GM23248 (cell line): Measurements from ENCODE around the gene SSR3. TPM values are rescaled to one million over a fixed set of nuclear protein-coding genes. Genes with fewer than 3 reads are reported as not detected.

Experiments used
- DNase-seq: peaks from one replicate; pipeline ENCODE4 v3.0.0-alpha.2; 2015
- H2AFZ ChIP-seq: fragments of 200-600 bp; sonication (generic); 2 replicates; pipeline ENCODE4 v1.6.1; 2016; ENCODE audit warnings: antibody characterized with exemption
- H3F3A ChIP-seq: fragments of 200-600 bp; sonication (generic); 2 replicates; pipeline ENCODE4 v1.6.1; 2016; ENCODE audit warnings: mild to moderate bottlenecking, antibody characterized with exemption, mixed run types; ENCODE audit not compliant: insufficient read depth
- H3K27ac ChIP-seq: fragments of 200-600 bp; sonication (generic); 2 replicates; pipeline ENCODE4 v1.5.1; 2016; ENCODE audit warnings: mild to moderate bottlenecking
- H3K27me3 ChIP-seq: fragments of 200-600 bp; sonication (generic); replicated peaks from 2 replicates; pipeline ENCODE4 v1.6.1; 2016; ENCODE audit warnings: mild to moderate bottlenecking; ENCODE audit not compliant: insufficient read depth
- H3K36me3 ChIP-seq: fragments of 200-600 bp; sonication (generic); 2 replicates; pipeline ENCODE4 v1.6.1; 2016; ENCODE audit warnings: low read depth, mild to moderate bottlenecking
- H3K4me1 ChIP-seq: fragments of 200-600 bp; sonication (generic); 2 replicates; pipeline ENCODE4 v1.6.1; 2016; ENCODE audit warnings: mild to moderate bottlenecking; ENCODE audit not compliant: insufficient read depth
- H3K4me2 ChIP-seq: fragments of 200-600 bp; sonication (generic); one replicate; pipeline ENCODE4 v1.6.1; 2016; ENCODE audit warnings: mild to moderate bottlenecking; ENCODE audit not compliant: unreplicated experiment
- H3K4me3 ChIP-seq: fragments of 200-600 bp; sonication (generic); 2 replicates; pipeline ENCODE4 v1.5.1; 2016; ENCODE audit warnings: mild to moderate bottlenecking
- H3K79me2 ChIP-seq: fragments of 200-600 bp; sonication (generic); 2 replicates; pipeline ENCODE4 v1.6.1; 2016; ENCODE audit warnings: mild to moderate bottlenecking; ENCODE audit not compliant: insufficient read depth
- H3K9ac ChIP-seq: fragments of 200-600 bp; sonication (generic); 2 replicates; pipeline ENCODE4 v1.6.1; 2016; ENCODE audit warnings: mild to moderate bottlenecking
- H3K9me2 ChIP-seq: fragments of 200-600 bp; sonication (generic); 2 replicates; pipeline ENCODE4 v1.6.1; 2016; ENCODE audit warnings: mixed run types, mild to moderate bottlenecking, moderate library complexity; ENCODE audit not compliant: insufficient read depth
- H3K9me3 ChIP-seq: fragments of 200-600 bp; sonication (generic); one replicate; pipeline ENCODE4 v1.6.1; 2017; ENCODE audit warnings: low read depth
- H4K20me1 ChIP-seq: fragments of 200-600 bp; sonication (generic); 2 replicates; pipeline ENCODE4 v1.6.0; 2016; ENCODE audit not compliant: insufficient read depth
- EZH2 ChIP-seq: fragments of 200-600 bp; sonication (generic); IDR thresholded peaks from 2 replicates; pipeline ENCODE4 v1.6.1; 2018; ENCODE audit warnings: antibody characterized with exemption, mild to moderate bottlenecking; ENCODE audit not compliant: insufficient read depth, poor library complexity, severe bottlenecking
- EZH2phosphoT487 ChIP-seq: fragments of 200-600 bp; sonication (generic); IDR thresholded peaks from 2 replicates; pipeline ENCODE4 v1.6.1; 2018; ENCODE audit warnings: antibody characterized with exemption, moderate library complexity, mild to moderate bottlenecking, low read depth; ENCODE audit not compliant: insufficient read depth
- WGBS, 2 experiments: methylation state at CpG; one replicate each; pipeline ENCODE4 v1.1.6; 2015 to 2017; ENCODE audit warnings: low lambda C conversion rate in 2 of 2, low coverage in 1 of 2; ENCODE audit errors: missing lambda C conversion rate in 2 of 2; 5-methylcytosine and 5-hydroxymethylcytosine counted together
- in situ Hi-C: fragments of 300-500 bp; cut with MboI; formaldehyde crosslinking; loops from 2 replicates; pipeline ENCODE4 v1.15.0; 2020
- polyA plus RNA-seq: library from polyadenylated mRNA; unstranded; fragments of >200 nt; fragmentation: Nextera tagmentation; extraction: Ambion mirVana; gene quantifications from 2 replicates; pipeline ENCODE4 v1.2.1, GENCODE V29; 2016
- total RNA-seq: library from RNA; depleted of rRNA; stranded (reverse); fragments of >200 nt; shearing (Covaris generic); gene quantifications from 2 replicates; pipeline ENCODE4 v1.2.3, GENCODE V29; 2014

Gene SSR3
- total and polyA plus RNA-seq, 2 experiments from 2014 or later = 409 to 566 TPM

DNA sequence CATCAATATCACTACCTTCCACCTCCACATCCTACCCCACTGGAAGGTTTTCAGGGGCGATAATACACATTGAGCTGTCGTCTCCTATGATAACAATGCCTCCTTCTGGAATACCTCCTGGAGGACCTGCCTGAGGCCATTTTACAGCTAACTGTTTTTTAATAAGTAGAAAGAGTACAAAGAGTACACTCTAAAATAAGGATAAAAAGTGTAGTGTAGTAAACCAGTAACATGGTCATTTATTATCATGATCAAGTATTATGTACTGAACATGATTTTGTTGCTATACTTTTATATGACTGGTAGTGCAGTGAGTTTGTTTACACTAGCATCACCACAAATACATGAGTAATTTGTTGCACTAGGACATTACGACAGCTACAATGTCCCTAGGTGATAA, 46.6 kb upstream of the SSR3 start:
- Histone ChIP-seq H2AFZ (no peak overlapping the region), H3K9me3 (no peaks in the 10 kb centered on the region), H3K27ac (no peak overlapping the region), H3K4me3 (no peak overlapping the region), H3K4me2 (no peak overlapping the region), H4K20me1 (no peaks in the 10 kb centered on the region), H3K4me1 (peaks cover 15% of the 10 kb centered on the region), H3K79me2 (no peaks in the 10 kb centered on the region), H3K36me3 (no peaks in the 10 kb centered on the region), H3F3A (peaks cover 7% of the 10 kb centered on the region), H3K9me2 (no peaks in the 10 kb centered on the region), H3K9ac (no peak overlapping the region), H3K27me3 (no peaks in the 10 kb centered on the region)
- TF ChIP-seq EZH2phosphoT487 = no peak
- no peak for TF ChIP-seq EZH2
- in situ Hi-C loops = no loop called here
- WGBS, 2 experiments = 90% methylated on average over 3 of the region's 3 CpGs
- DNase-seq = no peak

DNA sequence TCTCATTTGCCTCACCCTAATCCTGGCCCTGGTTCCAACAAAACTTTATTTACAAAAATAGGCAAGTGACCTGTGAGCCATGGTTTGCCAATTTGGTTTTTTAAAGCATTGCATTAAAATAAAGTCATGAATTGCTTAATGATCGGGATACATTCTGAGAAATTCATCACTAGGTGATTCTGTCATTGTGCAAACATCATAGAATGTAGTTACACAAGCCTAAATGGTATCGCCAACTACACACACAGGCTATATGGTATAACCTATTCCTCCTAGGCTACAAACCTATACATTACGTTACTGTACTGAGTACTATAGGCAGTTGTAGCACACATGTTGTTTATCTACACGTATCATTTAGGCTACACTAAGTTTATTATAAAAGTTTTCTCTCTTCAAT, 45.9 kb upstream of the SSR3 start:
- peaks cover 5% of the 10 kb centered on the region; the same call in 1 of the 2 replicates for H3F3A ChIP-seq
- H3K4me2 ChIP-seq = no peak overlapping the region
- DNase-seq = no peak
- H3K9me3 ChIP-seq = no peaks in the 10 kb centered on the region
- no peak overlapping the region for H3K4me3 ChIP-seq
- 76% methylated on average over 4 of the region's 4 CpGs for WGBS, 2 experiments
- H3K36me3 ChIP-seq = no peaks in the 10 kb centered on the region
- H3K9ac ChIP-seq = no peak overlapping the region
- H2AFZ ChIP-seq = no peak overlapping the region
- TF ChIP-seq EZH2phosphoT487 (no peak), EZH2 (no peak)
- H3K27ac ChIP-seq = no peak overlapping the region
- H3K79me2 ChIP-seq = no peaks in the 10 kb centered on the region
- H3K4me1 ChIP-seq = peaks cover 11% of the 10 kb centered on the region
- H3K27me3 ChIP-seq = no peaks in the 10 kb centered on the region
- H3K9me2 ChIP-seq = no peaks in the 10 kb centered on the region
- H4K20me1 ChIP-seq = no peaks in the 10 kb centered on the region
- in situ Hi-C loops = no loop called here

DNA sequence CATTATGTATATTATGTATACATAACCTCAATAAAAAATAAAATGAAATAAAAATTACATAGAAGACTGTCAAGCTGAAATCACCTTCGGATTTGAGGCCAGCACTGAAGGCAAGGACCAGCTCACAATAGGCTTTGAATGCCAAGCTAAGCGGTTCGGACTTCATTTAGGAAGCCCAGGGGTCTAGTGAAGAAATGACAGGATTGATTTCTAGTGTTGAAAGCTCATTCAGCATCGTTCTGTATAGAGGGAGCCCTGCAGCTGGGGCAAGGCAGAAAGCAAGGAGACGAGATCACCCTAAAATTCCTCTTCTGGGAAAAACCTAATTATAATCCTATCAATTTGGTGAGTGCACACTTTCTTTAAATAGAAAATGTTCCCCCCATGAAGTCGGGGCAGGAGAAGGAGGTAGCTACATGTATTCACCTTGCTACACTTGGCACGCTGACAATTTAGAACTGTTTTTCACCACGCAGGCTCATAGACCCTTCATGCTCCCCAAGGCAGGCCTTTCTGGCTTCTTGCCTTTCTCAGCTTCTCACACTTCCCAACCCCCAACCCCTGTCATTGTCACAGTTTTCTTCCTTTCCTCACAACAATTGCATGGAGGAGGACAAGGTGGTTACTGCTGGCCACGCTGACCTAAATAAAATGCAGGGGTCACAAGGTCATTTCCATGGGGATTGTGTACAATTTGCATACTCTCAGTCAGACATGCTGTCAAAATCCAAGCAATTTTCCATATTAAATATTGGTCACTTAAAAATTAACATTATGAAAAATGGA, 44.4 kb upstream of the SSR3 start:
- H3K4me3 ChIP-seq = no peak overlapping the region
- H3F3A ChIP-seq = no peaks in the 10 kb centered on the region
- no peaks in the 10 kb centered on the region for H3K79me2 ChIP-seq
- H2AFZ ChIP-seq = no peak overlapping the region
- no peaks in the 10 kb centered on the region for H3K9me2 ChIP-seq
- in situ Hi-C loops = no loop called here
- no peaks in the 10 kb centered on the region for H4K20me1 ChIP-seq
- no peak overlapping the region for H3K9ac ChIP-seq
- TF ChIP-seq EZH2phosphoT487 (no peak), EZH2 (no peak)
- H3K4me2 ChIP-seq = no peak overlapping the region
- no peaks in the 10 kb centered on the region for H3K9me3 ChIP-seq
- no peak for DNase-seq
- WGBS, 2 experiments = 79 to 81% methylated on average over 9 of the region's 9 CpGs
- H3K27me3 ChIP-seq = no peaks in the 10 kb centered on the region
- H3K27ac ChIP-seq = no peak overlapping the region
- peaks cover 4% of the 10 kb centered on the region; the same call in 1 of the 2 replicates for H3K4me1 ChIP-seq
- H3K36me3 ChIP-seq = no peaks in the 10 kb centered on the region

DNA sequence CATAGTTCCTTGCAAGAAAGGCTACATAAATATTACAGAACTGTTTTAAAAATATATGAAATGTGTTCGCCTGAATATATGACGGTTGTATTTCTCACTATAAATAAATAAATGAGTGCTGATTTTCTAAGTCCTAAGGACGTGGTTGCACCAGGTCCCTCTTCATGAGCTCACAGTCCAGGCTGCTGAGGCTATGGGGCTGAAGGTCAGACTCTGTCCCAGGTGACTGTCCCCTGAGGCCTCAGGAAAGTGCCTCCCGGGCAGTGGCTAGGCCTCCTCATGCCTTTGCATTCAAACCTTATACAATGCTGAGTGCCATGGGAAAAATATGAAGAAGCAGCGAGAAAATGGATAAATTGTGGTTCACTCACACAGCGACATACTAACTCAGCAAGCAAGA, 43.5 kb upstream of the SSR3 start:
- Histone ChIP-seq H4K20me1 (no peaks in the 10 kb centered on the region), H3K9ac (no peak overlapping the region), H3K9me2 (no peaks in the 10 kb centered on the region), H3K27me3 (no peaks in the 10 kb centered on the region), H2AFZ (no peak overlapping the region), H3K4me1 (peaks cover 9% of the 10 kb centered on the region; the same call in 1 of the 2 replicates), H3K27ac (no peak overlapping the region), H3F3A (no peaks in the 10 kb centered on the region), H3K9me3 (no peaks in the 10 kb centered on the region), H3K4me2 (no peak overlapping the region), H3K36me3 (no peaks in the 10 kb centered on the region), H3K4me3 (no peak overlapping the region), H3K79me2 (no peaks in the 10 kb centered on the region)
- in situ Hi-C loops = no loop called here
- DNase-seq = no peak
- 87 to 90% methylated on average over 6 of the region's 6 CpGs for WGBS, 2 experiments
- TF ChIP-seq EZH2 = no peak
- no peak for TF ChIP-seq EZH2phosphoT487
